B cell (primary cell): ENCODE results near the gene NATD1. TPM values are rescaled to one million over a fixed set of nuclear protein-coding genes. Genes with fewer than 3 reads are reported as not detected.

Source experiments
- ATAC-seq: fragments of 200-7000 bp; cut with Tn5 transposase; one replicate; pipeline ENCODE4 v1.10.0; 2021; ENCODE audit warnings: low read depth, mild to moderate bottlenecking, moderate number of reproducible peaks, moderate library complexity
- CTCF ChIA-PET: fragments of 350-600 bp; sonication (Branson Sonifier 250); formaldehyde crosslinking; loops from one replicate; lab custom pipeline; 2021; ENCODE audit warnings: antibody characterized with exemption, inconsistent platforms; lab: Charles Lee
- POLR2A ChIA-PET: fragments of 350-600 bp; sonication (Branson Sonifier 250); formaldehyde crosslinking; loops from one replicate; lab custom pipeline; 2021; ENCODE audit warnings: antibody characterized with exemption; lab: Charles Lee
- DNase-seq: peaks from one replicate; pipeline ENCODE4 v3.0.0; 2013
- H2AFZ ChIP-seq: 2 replicates; pipeline ENCODE4 v1.6.1; 2012; ENCODE audit warnings: mild to moderate bottlenecking, low read depth, low read length; ENCODE audit not compliant: insufficient read depth, poor library complexity, severe bottlenecking
- H3K27ac ChIP-seq, 2 donors: 1 replicate in 1 of 2; 2 replicates in 1 of 2; pipeline ENCODE4 v1.5.1; 2012 to 2013; ENCODE audit warnings: low read length in 2 of 2, mild to moderate bottlenecking in 2 of 2, moderate library complexity in 1 of 2
- H3K27me3 ChIP-seq, 4 experiments: fragments of 200-600 bp in 1 of 4; sonication (generic) in 1 of 4; replicated peaks in 1 of 4; 1 replicate in 2 of 4; 2 replicates in 2 of 4; pipeline versions ENCODE4 v1.6.1 to v1.7.0; 2013 to 2016; ENCODE audit warnings: low read length in 3 of 4, mild to moderate bottlenecking in 2 of 4, mixed read lengths in 1 of 4, moderate library complexity in 1 of 4; ENCODE audit not compliant: insufficient read depth in 4 of 4, control insufficient read depth in 3 of 4; ENCODE audit errors: control extremely low read depth in 1 of 4
- H3K36me3 ChIP-seq, 2 experiments: replicated peaks in 1 of 2; 1 replicate in 1 of 2; 2 replicates in 1 of 2; pipeline versions ENCODE4 v1.6.1 to v1.7.1; 2013; ENCODE audit warnings: low read length in 1 of 2; ENCODE audit not compliant: insufficient read depth in 2 of 2, control insufficient read depth in 1 of 2; ENCODE audit errors: control extremely low read depth in 1 of 2, extremely low read depth in 1 of 2
- H3K4me1 ChIP-seq, 2 donors: fragments of 200-600 bp in 1 of 2; sonication (generic) in 1 of 2; 1 replicate in 1 of 2; 2 replicates in 1 of 2; pipeline versions ENCODE4 v1.5.1 to v1.6.1; 2013 to 2017; ENCODE audit warnings: low read length in 2 of 2; ENCODE audit not compliant: control insufficient read depth in 2 of 2, insufficient read depth in 2 of 2
- H3K4me2 ChIP-seq: replicated peaks from 2 replicates; pipeline ENCODE3; 2012; ENCODE audit warnings: mild to moderate bottlenecking, low read depth, low read length; ENCODE audit not compliant: poor library complexity, severe bottlenecking
- H3K4me3 ChIP-seq, 5 experiments: fragments of 200-600 bp in 1 of 5; sonication (generic) in 1 of 5; 1 replicate in 3 of 5; 2 replicates in 2 of 5; pipeline versions ENCODE4 v1.5.1 to v1.7.0; 2011 to 2016; ENCODE audit warnings: low read length in 4 of 5, mild to moderate bottlenecking in 4 of 5, low read depth in 2 of 5, control low read depth in 1 of 5, moderate library complexity in 1 of 5; ENCODE audit not compliant: insufficient read depth in 1 of 5; ENCODE audit errors: control extremely low read depth in 1 of 5, extremely low read depth in 1 of 5
- H3K79me2 ChIP-seq: fragments of 200-600 bp; sonication (generic); one replicate; pipeline ENCODE4 v1.6.0; 2016; ENCODE audit warnings: low read length; ENCODE audit not compliant: control insufficient read depth, insufficient read depth
- H3K9ac ChIP-seq: fragments of 200-600 bp; sonication (generic); 2 replicates; pipeline ENCODE4 v1.6.1; 2017; ENCODE audit warnings: mild to moderate bottlenecking, low read length, moderate library complexity
- H3K9me3 ChIP-seq, 3 donors: one replicate each; pipeline versions ENCODE4 v1.6.1 to v1.7.1; 2013; ENCODE audit warnings: low read length in 2 of 3; ENCODE audit not compliant: control insufficient read depth in 2 of 3, insufficient read depth in 1 of 3; ENCODE audit errors: control extremely low read depth in 1 of 3
- H4K20me1 ChIP-seq: 2 replicates; pipeline ENCODE4 v1.6.0; 2012; ENCODE audit warnings: mild to moderate bottlenecking, low read length; ENCODE audit not compliant: insufficient read depth, control insufficient read depth, poor library complexity, severe bottlenecking
- H3K27ac Mint-ChIP-seq: one replicate; pipeline ENCODE4 v1.8.0; 2021; ENCODE audit warnings: mixed read lengths
- H3K27me3 Mint-ChIP-seq: one replicate; pipeline ENCODE4 v1.8.0; 2021; ENCODE audit warnings: mixed read lengths
- H3K4me1 Mint-ChIP-seq: one replicate; pipeline ENCODE4 v1.8.0; 2021; ENCODE audit warnings: mixed read lengths
- H3K4me3 Mint-ChIP-seq: one replicate; pipeline ENCODE4 v1.8.0; 2021; ENCODE audit warnings: mixed read lengths
- H3K9me3 Mint-ChIP-seq: one replicate; pipeline ENCODE4 v1.8.0; 2022; ENCODE audit warnings: mixed read lengths; ENCODE audit not compliant: insufficient read depth
- EZH2 ChIP-seq: IDR thresholded peaks from 2 replicates; pipeline ENCODE4 v1.6.1; 2012; ENCODE audit warnings: borderline replicate concordance, low read depth, mild to moderate bottlenecking, moderate library complexity, low read length; ENCODE audit not compliant: insufficient read depth, poor library complexity, severe bottlenecking
- WGBS: methylation state at CpG from one replicate; pipeline ENCODE4 v1.1.5; 2013; ENCODE audit warnings: missing lambda C conversion rate; ENCODE audit not compliant: insufficient coverage; 5-methylcytosine and 5-hydroxymethylcytosine counted together
- intact Hi-C: fragments of 100-400 bp; cut with micrococcal nuclease; formaldehyde crosslinking; loops from one replicate; pipeline ENCODE4 v1.10.0; 2022
- polyA plus RNA-seq: library from polyadenylated mRNA; depleted of rRNA; stranded (reverse); fragments of >200 nt; gene quantifications from 2 replicates; pipeline ENCODE4 v1.2.3, GENCODE V29; 2012
- total RNA-seq, 2 donors: library from RNA; stranded (reverse); fragments of 120-200 nt in 1 of 2; gene quantifications; 1 replicate in 1 of 2; 2 replicates in 1 of 2; pipeline versions ENCODE4 v1.2.3 to v1.2.4, GENCODE V29; 2013 to 2022
- TF ChIP-seq, protein P1 (sequence below): fragments of 200-600 bp; IDR thresholded peaks from one replicate; pipeline ENCODE4 v1.8.0; 2022; ENCODE audit warnings: antibody characterized with exemption, mild to moderate bottlenecking

NATD1 gene
- total and polyA plus RNA-seq, 2 donors (not counting 1 experiment from before 2014, with no cell fraction given) = 2.0 to 6.7 TPM

DNA sequence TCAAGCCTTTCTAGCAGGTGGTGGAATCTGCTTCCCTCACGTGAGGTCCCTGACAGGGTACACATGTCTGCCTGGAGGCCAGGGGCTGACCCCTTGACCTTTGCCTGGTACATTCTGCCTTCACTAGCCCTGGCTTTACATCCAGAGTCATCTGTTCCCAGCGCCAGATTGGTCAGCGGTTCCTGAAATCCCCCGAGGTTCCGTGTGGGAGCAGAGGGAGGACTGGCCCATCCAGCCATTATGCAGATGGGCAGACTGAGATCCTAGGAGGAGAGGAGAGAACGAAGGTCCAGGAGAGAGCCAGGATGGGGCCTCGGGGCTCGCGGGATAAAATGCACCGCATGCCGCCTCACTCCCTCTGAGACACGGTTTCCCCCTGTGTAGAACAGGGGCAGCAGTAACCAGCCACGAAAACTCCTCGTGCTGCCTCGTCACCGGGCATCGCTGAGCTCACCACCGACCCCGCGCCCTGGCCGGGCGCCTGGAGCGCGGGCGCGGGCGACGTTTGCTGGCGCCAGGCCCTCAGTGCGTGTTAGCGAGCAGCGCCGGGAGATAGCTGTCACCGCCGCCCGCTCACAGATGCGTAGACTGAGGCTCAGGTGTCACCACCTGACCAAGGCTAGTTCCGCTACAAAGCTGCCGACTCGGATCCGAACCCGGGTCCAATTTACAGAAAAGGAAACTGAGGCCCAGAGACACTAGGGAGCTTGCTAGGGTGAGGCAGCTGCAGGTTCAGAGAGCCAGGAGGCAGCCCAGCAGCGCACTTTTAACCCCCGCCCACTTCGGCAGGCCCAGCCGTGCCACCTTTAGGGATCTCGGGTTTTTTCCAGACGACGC is 30.5 kb upstream of the NATD1 start:
- DNase-seq = no peak
- intact Hi-C loops = loop anchor here (1.0 to 2.0 kb wide), 3 partner anchors 40 to 240 kb away; partner anchors contain the start of gene USP22
- peak overlapping the region; percentile 90 for H2AFZ ChIP-seq

More for the DNA sequence above, 30.5 kb upstream of the NATD1 start:
- TF ChIP-seq, protein P1, sequence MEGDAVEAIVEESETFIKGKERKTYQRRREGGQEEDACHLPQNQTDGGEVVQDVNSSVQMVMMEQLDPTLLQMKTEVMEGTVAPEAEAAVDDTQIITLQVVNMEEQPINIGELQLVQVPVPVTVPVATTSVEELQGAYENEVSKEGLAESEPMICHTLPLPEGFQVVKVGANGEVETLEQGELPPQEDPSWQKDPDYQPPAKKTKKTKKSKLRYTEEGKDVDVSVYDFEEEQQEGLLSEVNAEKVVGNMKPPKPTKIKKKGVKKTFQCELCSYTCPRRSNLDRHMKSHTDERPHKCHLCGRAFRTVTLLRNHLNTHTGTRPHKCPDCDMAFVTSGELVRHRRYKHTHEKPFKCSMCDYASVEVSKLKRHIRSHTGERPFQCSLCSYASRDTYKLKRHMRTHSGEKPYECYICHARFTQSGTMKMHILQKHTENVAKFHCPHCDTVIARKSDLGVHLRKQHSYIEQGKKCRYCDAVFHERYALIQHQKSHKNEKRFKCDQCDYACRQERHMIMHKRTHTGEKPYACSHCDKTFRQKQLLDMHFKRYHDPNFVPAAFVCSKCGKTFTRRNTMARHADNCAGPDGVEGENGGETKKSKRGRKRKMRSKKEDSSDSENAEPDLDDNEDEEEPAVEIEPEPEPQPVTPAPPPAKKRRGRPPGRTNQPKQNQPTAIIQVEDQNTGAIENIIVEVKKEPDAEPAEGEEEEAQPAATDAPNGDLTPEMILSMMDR = no peak
- no peak for TF ChIP-seq EZH2
- H3K27me3 Mint-ChIP-seq = no peaks in the 10 kb centered on the region
- Histone ChIP-seq H3K9ac (peak overlapping the region; percentile 92), H3K4me3 (peak overlapping the region; percentile 49 to 96 (median 87)), H3K36me3 (peaks cover 0 to under 1% of the 10 kb centered on the region in 2 experiments), H3K27ac (no peak overlapping the region), H3K27me3 (no peaks in the 10 kb centered on the region), H3K4me1 (peaks cover 56 to 78% of the 10 kb centered on the region in 2 donors), H3K4me2 (peak overlapping the region; percentile 90), H4K20me1 (peaks cover 23% of the 10 kb centered on the region), H3K9me3 (no peaks in the 10 kb centered on the region), H3K79me2 (peaks cover 64% of the 10 kb centered on the region)
- peak overlapping the region; percentile 99 for H3K27ac Mint-ChIP-seq
- ATAC-seq = no peak
- 22% methylated on average over 49 of the region's 49 CpGs for WGBS
- ChIA-PET POLR2A (interaction anchor here (0.6 to 1.5 kb wide), 2 partner anchors 16 to 241 kb away, joined by 3 to 4 read pairs; partner anchors contain the start of gene USP22), CTCF (interaction anchor here (1.3 to 9.8 kb wide), 3 partner anchors 16 to 229 kb away, joined by 3 to 170 read pairs (median 5); no protein-coding TSS in a partner anchor)
- H3K4me1 Mint-ChIP-seq = peaks cover 76% of the 10 kb centered on the region
- peak overlapping the region; percentile 96 for H3K4me3 Mint-ChIP-seq
- H3K9me3 Mint-ChIP-seq = no peaks in the 10 kb centered on the region
